IPS-18a (cell line): ENCODE measurements around the gene COL12A1.
A peak's percentile ranks its signal among the peaks of the same experiment; 100 is the strongest.

Experiments used
- H3K27ac ChIP-seq: one replicate; pipeline ENCODE4 v1.5.1; 2013; ENCODE audit warnings: low read length
- H3K27me3 ChIP-seq: one replicate; pipeline ENCODE4 v1.6.1; 2013; ENCODE audit warnings: mild to moderate bottlenecking, low read length; ENCODE audit not compliant: control insufficient read depth, insufficient read depth
- H3K36me3 ChIP-seq: one replicate; pipeline ENCODE4 v1.6.1; 2013; ENCODE audit warnings: low read depth, low read length; ENCODE audit not compliant: control insufficient read depth
- H3K4me1 ChIP-seq: one replicate; pipeline ENCODE4 v1.6.1; 2013; ENCODE audit warnings: low read depth, low read length; ENCODE audit not compliant: control insufficient read depth
- H3K4me3 ChIP-seq: one replicate; pipeline ENCODE4 v1.5.1; 2013; ENCODE audit warnings: low read length
- H3K9ac ChIP-seq: one replicate; pipeline ENCODE4 v1.6.1; 2013; ENCODE audit warnings: mild to moderate bottlenecking, low read length, moderate library complexity
- H3K9me3 ChIP-seq: one replicate; pipeline ENCODE4 v1.6.1; 2013; ENCODE audit warnings: low read depth, low read length; ENCODE audit not compliant: control insufficient read depth

Gene COL12A1

GRCh38 chr6:75230484-75231325 is 24.9 kb upstream of the COL12A1 start:
- Histone ChIP-seq H3K36me3 (no peaks in the 10 kb centered on the region), H3K9ac (no peak overlapping the region), H3K4me3 (no peak overlapping the region), H3K9me3 (no peaks in the 10 kb centered on the region), H3K27me3 (no peaks in the 10 kb centered on the region), H3K27ac (no peak overlapping the region), H3K4me1 (peaks cover 10% of the 10 kb centered on the region)

DNA sequence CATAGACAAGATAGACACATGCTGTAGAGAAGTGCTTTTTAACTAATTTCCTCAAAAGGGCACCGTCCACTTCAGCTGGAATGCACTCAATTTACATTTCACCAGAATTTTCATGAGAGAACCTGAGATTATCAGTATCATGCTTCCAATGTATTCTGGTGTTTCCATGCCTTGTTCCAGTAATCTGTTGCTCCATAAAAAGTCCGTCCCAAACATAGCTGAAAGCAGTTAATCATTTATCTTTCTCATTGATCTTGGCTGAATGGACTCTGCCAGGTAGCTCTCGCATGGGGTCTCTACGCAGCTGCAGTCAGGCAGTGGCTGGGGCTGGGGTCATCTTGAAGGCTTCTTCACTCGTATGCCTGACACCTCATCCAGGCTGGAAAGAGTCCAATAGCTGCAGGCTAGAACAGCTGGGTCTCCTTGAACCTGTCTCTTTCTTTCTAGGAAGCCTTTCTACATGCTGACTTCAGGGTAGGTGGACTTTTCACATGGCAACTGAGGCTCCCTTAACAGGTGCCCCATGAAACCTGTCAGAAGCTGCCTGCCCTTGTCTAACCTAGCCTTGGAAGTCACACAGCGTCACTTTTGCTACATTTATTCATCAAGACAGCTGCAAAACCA is 18.6 kb upstream of the COL12A1 start:
- Histone ChIP-seq H3K27ac (no peak overlapping the region), H3K27me3 (no peaks in the 10 kb centered on the region), H3K9ac (no peak overlapping the region), H3K36me3 (no peaks in the 10 kb centered on the region), H3K4me3 (no peak overlapping the region), H3K4me1 (peaks cover 4% of the 10 kb centered on the region), H3K9me3 (no peaks in the 10 kb centered on the region)

GRCh38 chr6:75223428-75223827 is 17.6 kb upstream of the COL12A1 start:
- no peaks in the 10 kb centered on the region for H3K36me3 ChIP-seq
- no peak overlapping the region for H3K9ac ChIP-seq
- H3K27me3 ChIP-seq: no peaks in the 10 kb centered on the region
- no peak overlapping the region for H3K27ac ChIP-seq
- H3K4me1 ChIP-seq: peaks cover 4% of the 10 kb centered on the region
- H3K4me3 ChIP-seq: no peak overlapping the region
- no peaks in the 10 kb centered on the region for H3K9me3 ChIP-seq

GRCh38 chr6:75222261-75222660 is 16.4 kb upstream of the COL12A1 start:
- Histone ChIP-seq H3K9me3 (no peaks in the 10 kb centered on the region), H3K27ac (no peak overlapping the region), H3K36me3 (no peaks in the 10 kb centered on the region), H3K4me1 (peaks cover 4% of the 10 kb centered on the region), H3K27me3 (no peaks in the 10 kb centered on the region), H3K9ac (no peak overlapping the region), H3K4me3 (no peak overlapping the region)

DNA sequence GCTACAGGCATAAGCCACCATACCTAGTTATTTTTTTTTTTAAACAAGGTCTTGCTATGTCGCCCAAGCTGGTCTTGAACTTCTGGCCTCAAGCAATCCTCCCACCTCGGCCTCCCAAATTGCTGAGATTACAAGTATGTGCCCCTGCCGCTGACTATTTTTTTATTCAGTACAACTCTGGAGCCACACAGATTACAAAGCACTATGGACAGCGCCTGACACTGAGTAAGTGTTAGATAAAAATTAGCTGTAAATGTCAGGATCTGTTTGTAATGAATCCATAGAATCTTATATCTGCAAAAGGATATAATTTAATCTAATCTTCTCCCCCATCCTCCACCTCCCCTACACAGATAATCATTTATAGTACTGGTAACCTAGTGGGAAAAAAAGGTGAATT is 15.3 kb upstream of the COL12A1 start:
- Histone ChIP-seq H3K36me3 (no peaks in the 10 kb centered on the region), H3K4me3 (no peak overlapping the region), H3K27me3 (no peaks in the 10 kb centered on the region), H3K4me1 (peaks cover 4% of the 10 kb centered on the region), H3K9me3 (no peaks in the 10 kb centered on the region), H3K27ac (no peak overlapping the region), H3K9ac (no peak overlapping the region)

- Histone ChIP-seq H3K36me3 (no peaks in the 10 kb centered on the region), H3K4me1 (peaks cover 4% of the 10 kb centered on the region), H3K9me3 (no peaks in the 10 kb centered on the region), H3K27me3 (no peaks in the 10 kb centered on the region), H3K9ac (no peak overlapping the region), H3K27ac (no peak overlapping the region), H3K4me3 (no peak overlapping the region)
Measured at GRCh38 chr6:75220357-75220756, 14.5 kb upstream of the COL12A1 start.

GRCh38 chr6:75219263-75219662 is 13.4 kb upstream of the COL12A1 start:
- Histone ChIP-seq H3K27ac (no peak overlapping the region), H3K4me3 (no peak overlapping the region), H3K27me3 (no peaks in the 10 kb centered on the region), H3K36me3 (no peaks in the 10 kb centered on the region), H3K9me3 (no peaks in the 10 kb centered on the region), H3K9ac (no peak overlapping the region), H3K4me1 (peaks cover 4% of the 10 kb centered on the region)

DNA sequence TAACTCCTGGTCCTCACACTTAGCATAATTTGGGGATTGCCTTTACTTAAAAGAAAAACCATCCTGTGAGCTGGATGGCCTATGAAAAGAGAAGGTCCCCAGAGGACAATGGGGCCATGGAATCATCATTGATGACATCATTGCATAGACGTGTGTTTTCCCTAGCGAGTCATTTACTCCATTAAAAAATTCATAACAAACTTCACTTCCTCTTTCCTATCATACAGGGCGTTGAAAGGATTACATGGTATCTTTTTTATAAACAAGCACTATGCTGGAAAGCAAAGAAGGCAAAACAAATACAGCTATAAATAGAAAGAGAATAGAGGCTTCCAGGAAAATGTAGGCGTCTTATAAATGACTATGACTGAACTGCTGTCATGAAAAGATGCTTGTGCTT is 11.3 kb upstream of the COL12A1 start:
- Histone ChIP-seq H3K9me3 (no peaks in the 10 kb centered on the region), H3K9ac (no peak overlapping the region), H3K4me3 (no peak overlapping the region), H3K36me3 (no peaks in the 10 kb centered on the region), H3K27me3 (no peaks in the 10 kb centered on the region), H3K4me1 (peaks cover 16% of the 10 kb centered on the region), H3K27ac (no peak overlapping the region)

GRCh38 chr6:75215291-75215690 is 9.4 kb upstream of the COL12A1 start:
- H3K36me3 ChIP-seq: no peaks in the 10 kb centered on the region
- peaks cover 25% of the 10 kb centered on the region for H3K4me1 ChIP-seq
- no peak overlapping the region for H3K4me3 ChIP-seq
- H3K27me3 ChIP-seq: peaks cover under 1% of the 10 kb centered on the region
- no peak overlapping the region for H3K27ac ChIP-seq
- no peaks in the 10 kb centered on the region for H3K9me3 ChIP-seq
- no peak overlapping the region for H3K9ac ChIP-seq

- Histone ChIP-seq H3K27me3 (peaks cover 16% of the 10 kb centered on the region), H3K9me3 (no peaks in the 10 kb centered on the region), H3K4me3 (no peak overlapping the region), H3K4me1 (peaks cover 27% of the 10 kb centered on the region), H3K27ac (no peak overlapping the region), H3K36me3 (no peaks in the 10 kb centered on the region), H3K9ac (no peak overlapping the region)
Measured at GRCh38 chr6:75213732-75214131, 7.9 kb upstream of the COL12A1 start.

DNA sequence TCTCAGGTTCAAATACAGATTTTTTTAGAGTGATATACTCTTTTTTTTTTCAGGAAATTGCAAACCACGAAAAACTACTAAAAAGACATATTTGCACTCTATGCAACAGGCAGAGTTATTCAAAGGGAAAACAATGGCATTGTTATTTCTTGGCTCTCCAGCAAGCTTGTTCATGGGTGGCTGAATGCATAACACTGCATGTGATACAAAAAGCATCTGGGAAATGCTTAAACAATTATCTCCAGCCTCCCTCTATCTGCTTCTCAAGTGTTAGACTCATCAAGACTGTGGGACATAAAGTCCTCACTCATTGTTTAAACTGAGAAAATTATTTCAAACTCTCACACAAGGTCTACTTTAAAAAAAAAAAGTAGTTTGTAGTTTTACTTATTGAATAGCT is 7.3 kb upstream of the COL12A1 start:
- Histone ChIP-seq H3K9ac (no peak overlapping the region), H3K9me3 (no peaks in the 10 kb centered on the region), H3K27ac (no peak overlapping the region), H3K4me3 (peak overlapping the region; percentile 14), H3K4me1 (peaks cover 33% of the 10 kb centered on the region), H3K27me3 (peaks cover 23% of the 10 kb centered on the region), H3K36me3 (no peaks in the 10 kb centered on the region)
